HG03196 (cell line): ENCODE measurements around the gene SCN4B.

Experiments used
- ATAC-seq: cut with Tn5 transposase; IDR thresholded peaks from one replicate; pipeline ENCODE4 v1.9.1; 2021; ENCODE audit not compliant: unreplicated experiment

Gene SCN4B

DNA sequence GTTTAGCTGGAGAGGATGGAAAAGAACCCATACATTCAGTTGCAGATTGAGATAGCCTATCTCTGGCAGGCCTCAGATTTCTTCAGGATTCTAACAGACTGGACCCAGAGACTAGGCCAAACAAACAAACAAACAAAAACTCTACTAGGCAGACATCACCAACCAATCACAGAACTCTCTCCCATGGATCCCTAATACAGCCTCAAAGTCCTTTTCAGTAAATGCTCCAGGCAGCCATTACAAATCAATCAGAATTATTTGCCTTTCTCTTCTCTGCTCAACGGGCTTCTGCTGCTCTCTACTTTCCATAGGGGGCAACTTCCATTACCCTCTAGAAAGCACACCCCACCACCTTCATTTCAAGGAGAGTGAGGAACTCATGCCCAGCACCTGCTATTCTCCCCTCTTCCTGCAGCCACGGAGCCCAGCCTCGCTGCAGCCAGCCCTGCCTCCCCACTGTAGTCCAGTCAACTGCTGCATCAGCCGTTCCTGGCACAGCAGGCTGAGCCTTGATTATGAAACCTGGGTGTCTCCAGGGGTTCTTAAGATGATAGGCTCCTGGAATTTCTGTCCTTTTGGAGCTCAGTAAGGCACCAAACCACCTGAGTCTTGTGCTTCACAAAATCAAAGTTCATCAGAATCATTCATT, 46.8 kb downstream of the SCN4B start:
- no peak for ATAC-seq

DNA sequence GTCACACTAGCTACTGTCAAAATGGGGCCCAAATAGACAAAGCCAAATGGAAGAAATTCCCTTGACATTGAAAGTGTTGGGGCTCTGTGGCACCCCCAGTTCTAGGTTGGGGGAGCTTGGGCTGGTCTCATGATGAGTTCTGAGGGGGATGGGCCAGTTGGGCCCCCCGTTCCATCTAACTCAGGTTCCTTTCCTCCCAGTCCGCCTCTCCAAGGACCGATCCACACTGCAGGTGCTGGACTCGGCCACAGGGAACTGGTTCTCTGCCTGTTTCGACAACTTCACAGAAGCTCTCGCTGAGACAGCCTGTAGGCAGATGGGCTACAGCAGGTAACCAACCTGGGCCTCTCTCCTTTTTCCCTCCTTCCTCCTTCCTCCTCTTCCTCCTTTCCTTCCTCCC, 48.1 kb downstream of the SCN4B start:
- no peak for ATAC-seq

DNA sequence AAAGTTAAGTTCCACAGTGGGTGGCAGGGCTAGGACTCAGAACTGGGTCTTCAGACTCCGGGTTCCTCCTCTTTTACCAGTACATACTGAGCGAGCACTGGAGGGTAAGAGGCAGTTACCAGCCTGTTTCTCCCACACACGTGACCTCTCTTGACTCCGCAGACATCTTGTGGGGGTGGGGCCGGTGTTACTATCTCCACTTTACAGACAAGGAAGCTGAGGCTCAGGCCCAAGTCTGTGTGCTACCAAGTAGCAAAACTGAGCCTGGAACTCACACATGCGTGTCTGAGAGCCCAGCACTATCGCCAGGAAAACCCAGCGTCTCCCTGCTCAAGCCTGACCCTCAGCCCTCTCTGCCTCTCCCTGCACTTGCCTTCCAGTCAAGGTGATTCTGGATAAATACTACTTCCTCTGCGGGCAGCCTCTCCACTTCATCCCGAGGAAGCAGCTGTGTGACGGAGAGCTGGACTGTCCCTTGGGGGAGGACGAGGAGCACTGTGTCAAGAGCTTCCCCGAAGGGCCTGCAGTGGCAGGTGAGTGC, 49.8 kb downstream of the SCN4B start:
- no peak for ATAC-seq

DNA sequence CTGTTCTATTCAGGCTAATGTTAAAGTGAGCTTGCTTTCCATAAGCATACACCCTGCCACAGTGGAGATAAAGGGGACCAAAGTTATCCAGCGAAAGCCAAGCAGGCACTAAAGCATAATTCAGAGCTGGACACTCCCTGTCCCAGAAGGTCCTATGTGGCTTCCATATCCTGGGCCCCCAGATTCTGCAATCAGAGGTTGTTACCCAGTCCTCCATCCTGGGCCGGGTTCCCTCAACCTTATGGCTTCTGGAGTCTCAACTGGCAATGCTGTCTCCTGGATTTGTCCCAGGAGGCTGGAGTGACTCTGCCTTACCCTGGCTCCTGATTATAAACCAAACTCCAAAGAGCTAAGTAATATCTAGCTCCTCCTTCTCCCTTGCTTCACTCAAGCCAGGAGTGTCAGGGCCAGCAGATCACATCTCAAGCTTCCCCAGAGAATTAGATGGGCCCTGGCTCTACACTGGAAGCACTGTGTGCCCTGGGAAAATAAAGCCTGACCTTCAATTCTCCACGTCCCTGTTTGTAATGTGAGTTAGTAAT, 51.9 kb downstream of the SCN4B start:
- no peak for ATAC-seq

DNA sequence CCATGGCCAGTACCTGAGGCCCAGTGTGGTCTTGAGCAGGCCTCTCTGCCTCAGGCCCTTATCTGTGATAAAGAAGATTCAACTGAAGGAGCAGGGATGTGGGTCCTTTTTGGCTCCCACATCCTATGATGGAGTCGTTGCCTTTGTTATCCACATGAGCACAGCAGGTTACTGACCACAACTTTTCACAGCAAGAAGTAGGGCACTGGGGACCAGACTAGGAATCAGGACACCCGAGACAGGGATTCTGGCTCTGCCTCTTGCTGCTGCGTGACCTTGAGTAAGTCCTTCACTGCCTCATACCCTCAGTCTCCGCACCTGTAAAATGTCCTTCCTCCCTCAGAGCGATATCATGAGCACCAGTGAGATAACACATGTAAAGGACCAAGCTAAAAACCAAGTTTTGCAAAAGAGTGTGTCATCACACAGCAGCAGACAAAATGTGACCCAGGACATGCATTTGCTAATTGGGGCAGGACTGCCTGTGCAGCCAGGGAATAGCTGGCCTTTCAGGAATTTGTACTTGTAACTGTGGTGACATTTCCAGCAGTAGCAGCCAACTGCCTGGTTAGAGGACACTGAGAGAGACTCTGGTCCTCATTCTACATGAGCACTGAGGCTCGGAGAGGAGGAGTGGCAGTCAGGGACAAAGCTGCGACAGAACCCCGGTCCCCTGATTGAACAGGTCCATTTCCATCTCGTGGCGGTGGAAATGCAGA, 52.6 kb downstream of the SCN4B start:
- ATAC-seq: no peak

DNA sequence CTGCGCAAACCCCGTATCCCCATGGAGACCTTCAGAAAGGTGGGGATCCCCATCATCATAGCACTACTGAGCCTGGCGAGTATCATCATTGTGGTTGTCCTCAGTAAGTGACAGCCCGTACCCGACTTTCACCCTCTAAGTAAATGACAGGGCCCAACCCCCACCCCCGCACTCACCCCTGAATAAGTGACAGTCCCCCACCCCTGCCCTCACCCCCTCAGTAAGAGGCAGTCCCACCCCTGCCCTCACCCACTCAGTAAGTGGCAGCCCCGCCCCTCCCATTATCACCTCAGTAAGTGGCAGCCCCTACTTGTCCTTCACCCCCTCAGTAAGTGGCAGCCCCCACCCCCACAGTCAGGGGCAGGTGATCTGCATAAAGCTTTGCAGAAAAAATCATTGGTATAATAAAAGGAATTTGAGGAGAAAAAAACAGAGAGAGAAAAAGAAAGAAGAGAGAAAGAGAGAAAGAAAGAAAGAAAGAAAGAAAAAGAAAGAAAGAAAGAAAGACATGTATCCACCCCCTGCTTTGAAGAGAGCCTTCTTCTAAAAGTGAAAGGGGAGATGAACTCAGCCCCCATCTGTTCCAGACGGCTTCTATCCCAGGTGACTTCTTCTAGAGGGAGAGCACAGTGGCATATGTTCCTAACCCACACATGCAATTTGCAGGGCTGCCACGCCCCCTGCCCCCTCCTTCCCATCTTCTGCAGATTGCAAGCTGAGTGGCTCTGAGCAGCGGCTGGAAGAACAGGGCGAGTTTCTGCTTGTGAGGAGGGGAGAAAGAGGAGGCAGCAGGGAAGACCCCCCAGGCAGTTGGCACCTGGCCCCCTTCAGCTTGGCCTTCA, 53.4 kb downstream of the SCN4B start:
- no peak for ATAC-seq

DNA sequence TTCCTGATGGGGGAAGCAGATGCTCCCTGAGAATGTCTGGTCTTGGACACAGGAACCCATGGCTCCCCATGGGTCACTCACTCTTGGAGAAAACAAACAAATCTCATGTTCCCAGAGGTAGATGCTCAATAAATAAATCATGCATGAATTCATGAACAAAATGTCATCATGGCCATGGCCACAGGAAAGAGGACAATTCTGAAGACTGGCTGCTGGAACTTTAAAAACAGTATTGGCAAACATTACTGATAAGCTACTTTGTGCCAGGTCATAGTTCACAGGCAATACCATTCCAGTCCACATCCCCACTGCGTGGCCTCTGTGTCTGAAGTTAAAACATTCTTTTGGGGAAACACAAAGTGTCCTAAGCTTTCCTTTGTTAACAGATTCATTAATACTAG, 56.7 kb downstream of the SCN4B start:
- ATAC-seq: no peak

DNA sequence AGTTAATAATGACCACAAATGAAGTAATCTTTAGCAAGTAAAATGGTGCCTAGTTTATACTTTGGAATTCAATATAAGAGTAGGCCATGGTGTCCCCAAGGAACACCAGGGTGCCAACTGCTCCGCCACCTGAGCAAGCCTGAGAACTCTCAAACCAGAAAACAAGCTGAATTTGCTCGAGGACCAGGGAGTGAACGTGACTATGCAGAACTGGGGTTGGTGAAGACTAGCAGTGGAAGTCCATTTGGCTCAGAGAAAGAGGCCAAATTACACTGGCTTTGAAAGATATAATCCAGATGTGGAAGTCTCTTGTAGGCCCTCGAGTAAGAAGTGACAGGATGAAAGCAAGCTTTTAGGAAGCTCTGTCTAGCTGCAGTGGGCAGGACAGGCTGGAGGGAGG, 57.1 kb downstream of the SCN4B start:
- no peak for ATAC-seq

DNA sequence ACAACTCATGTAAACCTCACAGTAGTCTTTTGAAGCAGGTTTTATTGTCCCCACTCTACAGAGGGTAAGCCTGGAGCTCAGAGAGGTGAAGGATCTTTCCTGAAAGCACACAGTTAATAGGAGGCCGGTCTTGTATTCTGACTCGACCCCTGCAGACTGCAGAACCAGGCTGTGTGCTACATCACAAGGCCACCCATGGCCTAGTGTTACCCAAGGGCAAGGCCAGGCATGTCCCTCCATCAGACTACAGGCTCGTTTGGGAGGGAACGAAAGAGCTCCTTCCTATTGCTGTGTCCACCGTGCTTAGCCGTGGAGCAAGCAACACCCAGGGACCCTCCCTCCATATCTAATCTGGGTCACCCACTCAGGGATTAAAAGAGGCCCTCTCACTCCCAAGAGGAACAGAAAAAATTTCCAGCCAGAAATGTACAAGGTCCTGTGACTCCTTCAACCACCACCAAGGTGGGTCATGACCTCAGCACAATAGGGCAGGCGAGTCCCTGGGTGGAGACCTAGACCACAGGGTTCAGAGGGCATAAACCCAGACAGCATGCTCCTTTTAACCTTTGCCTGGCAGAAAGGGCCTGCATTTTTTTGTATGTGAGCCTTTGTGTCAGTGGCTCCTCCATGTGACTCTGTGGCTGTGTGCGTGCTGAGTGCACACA, 59.6 kb downstream of the SCN4B start:
- ATAC-seq: no peak

DNA sequence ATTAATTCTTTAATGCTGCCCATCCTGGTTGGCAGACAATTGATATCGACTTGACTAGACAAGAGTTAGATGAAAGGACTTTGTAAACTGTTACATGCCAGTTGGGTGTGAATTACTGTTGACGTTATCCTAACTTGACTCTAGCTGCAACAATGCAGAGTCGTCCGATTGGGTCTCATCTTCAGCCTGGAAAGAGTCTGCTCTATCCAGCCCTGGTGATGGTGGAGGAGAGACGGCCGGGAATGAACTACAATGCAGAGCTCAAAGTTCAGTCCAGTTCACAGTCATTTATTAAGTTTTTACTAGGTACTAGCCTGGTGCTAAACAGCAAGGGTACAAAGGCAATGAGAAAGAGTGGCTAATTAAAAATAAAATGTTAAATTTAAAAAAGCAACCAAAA, 60.9 kb downstream of the SCN4B start:
- ATAC-seq: no peak

DNA sequence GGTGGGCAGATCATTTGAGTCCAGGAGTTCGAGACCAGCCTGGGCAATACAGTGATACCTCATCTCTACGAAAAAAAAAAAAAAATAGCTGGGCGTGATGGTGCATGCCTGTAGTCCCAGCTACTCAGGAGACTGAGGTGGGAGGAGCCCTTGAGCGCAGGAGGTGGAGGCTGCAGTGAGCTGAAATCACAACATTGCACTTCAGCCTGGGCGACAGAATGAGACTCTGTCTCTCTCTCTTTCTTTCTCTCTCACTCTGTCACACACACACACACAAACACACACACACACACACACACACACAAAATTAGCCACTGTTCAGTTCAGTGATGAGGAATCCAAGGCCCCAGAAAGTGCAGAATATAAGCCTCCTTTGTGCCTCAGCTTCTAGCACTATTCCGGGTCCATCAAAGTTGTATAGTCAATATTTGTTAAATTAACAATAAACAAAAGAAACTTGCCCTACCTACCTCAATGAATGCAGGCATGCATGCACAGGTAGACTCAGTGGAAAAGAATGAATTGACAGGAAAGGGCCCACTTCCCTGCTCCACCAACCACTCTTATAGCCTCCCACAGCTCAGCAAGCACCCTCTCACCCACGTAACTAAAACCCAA, 62.0 kb downstream of the SCN4B start:
- ATAC-seq: no peak

DNA sequence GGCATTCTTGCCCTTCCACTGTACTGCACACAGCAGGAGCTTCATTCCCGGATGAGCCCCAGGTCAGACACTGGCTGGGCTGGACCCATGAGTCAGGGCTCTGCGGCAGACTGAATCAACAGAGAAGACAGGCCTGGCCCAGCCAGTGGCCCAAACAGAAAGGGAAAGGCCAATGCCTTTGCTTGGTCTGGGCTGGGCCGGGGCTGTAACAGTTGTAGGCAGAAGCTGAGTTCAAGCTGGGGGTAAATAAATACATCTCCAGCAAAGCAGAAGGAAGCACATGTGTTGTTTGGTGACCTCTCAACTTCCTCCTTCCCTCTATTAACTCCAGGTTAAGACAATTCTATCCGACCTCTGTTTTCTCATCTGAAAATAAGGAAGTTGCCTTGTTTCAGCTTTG, 64.1 kb downstream of the SCN4B start:
- ATAC-seq: no peak

DNA sequence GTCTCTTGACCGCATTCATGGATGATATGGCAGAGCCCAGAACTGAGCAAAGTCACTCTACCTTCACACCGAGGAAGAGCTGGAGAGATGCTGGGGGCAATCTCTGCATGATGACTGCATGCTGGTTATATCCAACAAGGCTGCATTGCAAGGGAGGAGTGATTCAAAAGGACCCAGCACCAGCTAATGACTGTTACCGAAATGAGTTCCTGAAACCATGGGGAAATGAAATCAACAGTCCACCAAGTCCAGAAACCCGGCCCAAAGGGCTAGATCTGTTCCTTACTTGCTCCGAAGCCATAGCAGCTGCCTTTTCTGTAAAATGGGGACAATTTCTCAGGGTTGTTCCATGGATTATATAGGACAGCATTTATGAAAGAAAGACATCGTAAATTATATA, 64.7 kb downstream of the SCN4B start:
- ATAC-seq: no peak

DNA sequence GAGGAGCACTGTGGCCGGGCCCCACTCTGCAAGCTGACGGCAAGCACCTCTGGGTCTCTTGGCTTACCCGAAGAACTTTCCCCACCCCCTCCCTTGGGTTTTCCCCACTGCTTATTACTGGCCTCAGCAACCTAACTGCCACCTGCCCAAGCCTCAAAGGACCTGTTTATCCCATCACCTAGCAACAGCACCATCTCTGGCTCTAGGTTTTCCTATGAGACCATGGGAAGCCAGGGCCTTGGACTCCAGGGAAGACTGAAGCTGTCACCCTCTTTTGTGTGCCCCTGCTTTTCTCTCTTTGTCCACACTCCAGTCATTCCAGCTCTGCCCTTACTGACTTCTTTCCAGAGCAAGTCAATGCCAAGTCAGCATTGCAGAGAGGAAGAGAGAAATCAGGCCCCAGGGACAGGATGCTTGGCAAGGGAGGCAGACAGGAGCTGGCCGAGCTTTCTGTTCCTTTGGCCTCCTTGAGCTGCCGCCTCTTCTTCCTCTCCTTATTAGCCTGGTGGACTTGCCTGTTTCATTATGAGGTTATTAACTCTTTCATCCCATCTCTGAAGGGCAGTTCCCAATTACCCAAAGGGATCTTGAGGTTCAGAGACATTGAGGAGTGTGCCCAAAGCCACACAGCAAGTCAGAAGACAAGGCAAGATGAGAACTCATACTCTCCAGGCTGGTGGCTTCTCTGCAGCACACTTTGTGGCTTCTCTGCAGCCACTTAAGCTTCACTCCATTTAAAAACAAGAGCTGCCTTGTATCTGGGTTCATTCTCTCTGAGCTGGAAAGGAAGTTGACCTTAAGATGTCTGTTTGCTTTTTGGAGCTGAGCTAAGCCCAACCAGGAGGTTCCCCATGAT, 65.5 kb downstream of the SCN4B start, which contains the start of gene SMIM35:
Gene SMIM35, minus strand, starts transcription at position 51 of the 856 bp plus-strand sequence. CDS start 206 bp downstream, outside the sequence.
- ATAC-seq: no peak

DNA sequence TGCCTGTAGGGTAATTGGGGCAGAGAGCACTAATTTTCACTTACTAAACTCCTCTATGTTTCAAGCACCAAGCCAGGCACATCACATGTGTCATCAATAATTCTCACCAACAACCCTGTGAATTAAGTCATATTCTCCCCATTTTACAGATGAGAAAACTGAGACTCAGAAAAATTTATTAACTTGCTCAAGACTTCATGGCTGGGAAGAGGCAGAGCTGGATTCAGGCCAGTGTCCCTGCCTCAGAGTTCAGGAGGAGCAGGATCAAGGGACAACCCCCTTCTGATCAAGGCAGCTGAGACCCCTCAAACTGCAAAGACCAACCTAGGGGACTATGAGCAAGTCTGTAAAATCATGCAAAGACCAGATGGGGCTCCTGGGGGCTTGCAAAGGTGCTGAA, 68.0 kb downstream of the SCN4B start:
- no peak for ATAC-seq

DNA sequence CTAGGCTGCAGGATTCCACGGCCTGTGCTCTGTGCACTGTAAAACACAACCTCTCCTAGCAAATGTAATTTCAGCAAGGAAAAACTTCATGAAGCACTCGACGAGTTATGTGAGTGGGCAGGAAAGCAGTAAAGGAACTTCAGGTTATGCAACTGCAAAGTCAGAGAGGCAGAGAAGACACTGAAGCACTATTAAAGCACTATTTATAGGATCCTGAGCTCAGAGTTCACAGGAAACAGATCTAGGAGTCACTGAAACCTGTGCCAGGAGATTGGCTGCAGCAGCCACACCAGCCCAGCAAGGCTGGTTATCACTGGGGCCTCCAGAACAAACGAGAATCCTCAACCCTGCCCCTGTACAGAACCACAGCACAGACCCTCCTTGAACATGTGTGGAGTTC, 68.4 kb downstream of the SCN4B start:
- ATAC-seq: no peak
